GM23248 (cell line): ENCODE results near the gene CCDC69. TPM values are rescaled to one million over a fixed set of nuclear protein-coding genes. Genes with fewer than 3 reads are reported as not detected.

Source experiments
- DNase-seq: peaks from one replicate; pipeline ENCODE4 v3.0.0-alpha.2; 2015
- H2AFZ ChIP-seq: fragments of 200-600 bp; sonication (generic); 2 replicates; pipeline ENCODE4 v1.6.1; 2016; ENCODE audit warnings: antibody characterized with exemption
- H3F3A ChIP-seq: fragments of 200-600 bp; sonication (generic); 2 replicates; pipeline ENCODE4 v1.6.1; 2016; ENCODE audit warnings: mild to moderate bottlenecking, antibody characterized with exemption, mixed run types; ENCODE audit not compliant: insufficient read depth
- H3K27ac ChIP-seq: fragments of 200-600 bp; sonication (generic); 2 replicates; pipeline ENCODE4 v1.5.1; 2016; ENCODE audit warnings: mild to moderate bottlenecking
- H3K27me3 ChIP-seq: fragments of 200-600 bp; sonication (generic); replicated peaks from 2 replicates; pipeline ENCODE4 v1.6.1; 2016; ENCODE audit warnings: mild to moderate bottlenecking; ENCODE audit not compliant: insufficient read depth
- H3K36me3 ChIP-seq: fragments of 200-600 bp; sonication (generic); 2 replicates; pipeline ENCODE4 v1.6.1; 2016; ENCODE audit warnings: low read depth, mild to moderate bottlenecking
- H3K4me1 ChIP-seq: fragments of 200-600 bp; sonication (generic); 2 replicates; pipeline ENCODE4 v1.6.1; 2016; ENCODE audit warnings: mild to moderate bottlenecking; ENCODE audit not compliant: insufficient read depth
- H3K4me2 ChIP-seq: fragments of 200-600 bp; sonication (generic); one replicate; pipeline ENCODE4 v1.6.1; 2016; ENCODE audit warnings: mild to moderate bottlenecking; ENCODE audit not compliant: unreplicated experiment
- H3K4me3 ChIP-seq: fragments of 200-600 bp; sonication (generic); 2 replicates; pipeline ENCODE4 v1.5.1; 2016; ENCODE audit warnings: mild to moderate bottlenecking
- H3K79me2 ChIP-seq: fragments of 200-600 bp; sonication (generic); 2 replicates; pipeline ENCODE4 v1.6.1; 2016; ENCODE audit warnings: mild to moderate bottlenecking; ENCODE audit not compliant: insufficient read depth
- H3K9ac ChIP-seq: fragments of 200-600 bp; sonication (generic); 2 replicates; pipeline ENCODE4 v1.6.1; 2016; ENCODE audit warnings: mild to moderate bottlenecking
- H3K9me2 ChIP-seq: fragments of 200-600 bp; sonication (generic); 2 replicates; pipeline ENCODE4 v1.6.1; 2016; ENCODE audit warnings: mixed run types, mild to moderate bottlenecking, moderate library complexity; ENCODE audit not compliant: insufficient read depth
- H3K9me3 ChIP-seq: fragments of 200-600 bp; sonication (generic); one replicate; pipeline ENCODE4 v1.6.1; 2017; ENCODE audit warnings: low read depth
- H4K20me1 ChIP-seq: fragments of 200-600 bp; sonication (generic); 2 replicates; pipeline ENCODE4 v1.6.0; 2016; ENCODE audit not compliant: insufficient read depth
- EZH2 ChIP-seq: fragments of 200-600 bp; sonication (generic); IDR thresholded peaks from 2 replicates; pipeline ENCODE4 v1.6.1; 2018; ENCODE audit warnings: antibody characterized with exemption, mild to moderate bottlenecking; ENCODE audit not compliant: insufficient read depth, poor library complexity, severe bottlenecking
- EZH2phosphoT487 ChIP-seq: fragments of 200-600 bp; sonication (generic); IDR thresholded peaks from 2 replicates; pipeline ENCODE4 v1.6.1; 2018; ENCODE audit warnings: antibody characterized with exemption, moderate library complexity, mild to moderate bottlenecking, low read depth; ENCODE audit not compliant: insufficient read depth
- WGBS, 2 experiments: methylation state at CpG; one replicate each; pipeline ENCODE4 v1.1.6; 2015 to 2017; ENCODE audit warnings: low lambda C conversion rate in 2 of 2, low coverage in 1 of 2; ENCODE audit errors: missing lambda C conversion rate in 2 of 2; 5-methylcytosine and 5-hydroxymethylcytosine counted together
- in situ Hi-C: fragments of 300-500 bp; cut with MboI; formaldehyde crosslinking; loops from 2 replicates; pipeline ENCODE4 v1.15.0; 2020
- polyA plus RNA-seq: library from polyadenylated mRNA; unstranded; fragments of >200 nt; fragmentation: Nextera tagmentation; extraction: Ambion mirVana; gene quantifications from 2 replicates; pipeline ENCODE4 v1.2.1, GENCODE V29; 2016
- total RNA-seq: library from RNA; depleted of rRNA; stranded (reverse); fragments of >200 nt; shearing (Covaris generic); gene quantifications from 2 replicates; pipeline ENCODE4 v1.2.3, GENCODE V29; 2014

Gene CCDC69
- total and polyA plus RNA-seq, 2 experiments from 2014 or later = 0.54 to 0.56 TPM

GRCh38 chr5:151184316-151185042, 39.4 kb downstream of the CCDC69 start:
- Histone ChIP-seq H3K27me3 (no peaks in the 10 kb centered on the region; the same call in 1 of the 2 replicates), H3F3A (no peaks in the 10 kb centered on the region), H3K4me2 (no peak overlapping the region), H2AFZ (no peak overlapping the region), H4K20me1 (no peaks in the 10 kb centered on the region), H3K9ac (no peak overlapping the region), H3K27ac (no peak overlapping the region), H3K4me3 (no peak overlapping the region), H3K9me3 (peaks cover 3% of the 10 kb centered on the region), H3K79me2 (no peaks in the 10 kb centered on the region), H3K4me1 (no peaks in the 10 kb centered on the region), H3K9me2 (no peaks in the 10 kb centered on the region), H3K36me3 (no peaks in the 10 kb centered on the region)
- in situ Hi-C loops = no loop called here
- TF ChIP-seq EZH2phosphoT487 = no peak
- no peak for TF ChIP-seq EZH2
- DNase-seq = no peak
- WGBS, 2 experiments = 86 to 88% methylated on average over 10 of the region's 10 CpGs

GRCh38 chr5:151183456-151184245, 40.2 kb downstream of the CCDC69 start:
- Histone ChIP-seq H3K4me2 (no peak overlapping the region), H3K9ac (no peak overlapping the region), H2AFZ (no peak overlapping the region), H3K4me3 (no peak overlapping the region), H3K79me2 (no peaks in the 10 kb centered on the region), H4K20me1 (no peaks in the 10 kb centered on the region), H3K9me3 (no peaks in the 10 kb centered on the region), H3K27ac (no peak overlapping the region), H3K27me3 (no peaks in the 10 kb centered on the region; the same call in 1 of the 2 replicates), H3K9me2 (no peaks in the 10 kb centered on the region), H3K4me1 (no peaks in the 10 kb centered on the region), H3K36me3 (no peaks in the 10 kb centered on the region), H3F3A (no peaks in the 10 kb centered on the region)
- no peak for TF ChIP-seq EZH2
- TF ChIP-seq EZH2phosphoT487 = no peak
- peak; percentile 28 for DNase-seq
- 91 to 95% methylated on average over 7 of the region's 7 CpGs for WGBS, 2 experiments
- in situ Hi-C loops = no loop called here

- TF ChIP-seq EZH2 (no peak), EZH2phosphoT487 (no peak)
- Histone ChIP-seq H3K4me1 (no peaks in the 10 kb centered on the region), H3K4me3 (no peak overlapping the region), H3K9ac (no peak overlapping the region), H2AFZ (no peak overlapping the region), H3K9me3 (no peaks in the 10 kb centered on the region), H3K36me3 (no peaks in the 10 kb centered on the region), H3K27ac (no peak overlapping the region), H3K4me2 (no peak overlapping the region), H3F3A (no peaks in the 10 kb centered on the region), H4K20me1 (no peaks in the 10 kb centered on the region), H3K9me2 (no peaks in the 10 kb centered on the region), H3K27me3 (no peaks in the 10 kb centered on the region), H3K79me2 (no peaks in the 10 kb centered on the region)
- no peak for DNase-seq
- in situ Hi-C loops = no loop called here
- WGBS, 2 experiments = 86 to 87% methylated on average over 8 of the region's 8 CpGs
These were observed 40.9 kb downstream of the CCDC69 start for GRCh38 chr5:151182976-151183375.

- H3F3A ChIP-seq = no peaks in the 10 kb centered on the region
- no peak overlapping the region for H3K4me3 ChIP-seq
- no peaks in the 10 kb centered on the region for H3K9me3 ChIP-seq
- H3K9me2 ChIP-seq = no peaks in the 10 kb centered on the region
- H3K79me2 ChIP-seq = no peaks in the 10 kb centered on the region
- WGBS, 2 experiments = 73 to 77% methylated on average over 4 of the region's 4 CpGs
- no peaks in the 10 kb centered on the region for H3K36me3 ChIP-seq
- H3K27ac ChIP-seq = no peak overlapping the region
- in situ Hi-C loops = no loop called here
- no peak overlapping the region for H3K4me2 ChIP-seq
- DNase-seq = no peak
- no peak for TF ChIP-seq EZH2phosphoT487
- no peak for TF ChIP-seq EZH2
- H2AFZ ChIP-seq = no peak overlapping the region
- H3K9ac ChIP-seq = no peak overlapping the region
- no peaks in the 10 kb centered on the region for H4K20me1 ChIP-seq
- no peaks in the 10 kb centered on the region for H3K4me1 ChIP-seq
- H3K27me3 ChIP-seq = no peaks in the 10 kb centered on the region
These were observed 41.4 kb downstream of the CCDC69 start for GRCh38 chr5:151182524-151182900.
